SK-N-SH (cell line): ENCODE data around the gene MT2A. TPM values are rescaled to one million over a fixed set of nuclear protein-coding genes. Genes with fewer than 3 reads are reported as not detected.

Experiments
- CTCF ChIA-PET: fragments of 300-600, 350-600 bp; formaldehyde crosslinking; extraction: SDS; loops from one replicate; lab custom pipeline; 2021; lab: Yijun Ruan, JAX
- POLR2A ChIA-PET: fragments of 350-600 bp; sonication (Branson Sonifier 250); formaldehyde crosslinking; extraction: SDS; loops from one replicate; lab custom pipeline; 2020; ENCODE audit warnings: antibody characterized with exemption, inconsistent platforms; lab: Yijun Ruan, JAX
- DNase-seq: peaks from one replicate; pipeline ENCODE4 v3.0.0; 2012
- H2AFZ ChIP-seq: fragments of 200-600 bp; sonication (generic); 2 replicates; pipeline ENCODE4 v1.8.1; 2016; ENCODE audit warnings: antibody characterized with exemption, mild to moderate bottlenecking, low read depth
- H3F3A ChIP-seq: fragments of 200-600 bp; sonication (generic); replicated peaks from 2 replicates; pipeline ENCODE3; 2016; ENCODE audit warnings: antibody characterized with exemption, mild to moderate bottlenecking; ENCODE audit not compliant: insufficient read depth
- H3K27ac ChIP-seq, 2 experiments: fragments of 200-500 bp in 1 of 2; fragments of 200-600 bp in 1 of 2; sonication (Bioruptor generic) in 1 of 2; sonication (generic), shearing (Covaris generic) in 1 of 2; 2 replicates each; pipeline versions ENCODE4 v1.5.1 to v1.6.1; 2014 to 2016; ENCODE audit warnings: low read depth in 2 of 2, inconsistent platforms in 1 of 2, low read length in 1 of 2, mild to moderate bottlenecking in 1 of 2, mixed read lengths in 1 of 2
- H3K27me3 ChIP-seq: fragments of 200-600 bp; sonication (generic), shearing (Covaris generic); 2 replicates; pipeline ENCODE4 v1.6.1; 2016; ENCODE audit warnings: mixed run types; ENCODE audit not compliant: insufficient read depth
- H3K36me3 ChIP-seq, 2 experiments: fragments of 200-500 bp in 1 of 2; fragments of 200-600 bp in 1 of 2; sonication (Bioruptor generic) in 1 of 2; sonication (generic) in 1 of 2; replicated peaks in 1 of 2; 2 replicates each; pipeline versions ENCODE3 to v1.5.1; 2014 to 2016; ENCODE audit warnings: low read length in 1 of 2, mild to moderate bottlenecking in 1 of 2; ENCODE audit not compliant: insufficient read depth in 2 of 2, control insufficient read depth in 1 of 2
- H3K4me1 ChIP-seq, 2 experiments: fragments of 200-500 bp in 1 of 2; fragments of 200-600 bp in 1 of 2; sonication (Bioruptor generic) in 1 of 2; sonication (generic), shearing (Covaris generic) in 1 of 2; 2 replicates each; pipeline versions ENCODE4 v1.5.1 to v1.6.1; 2014 to 2016; ENCODE audit warnings: low read depth in 1 of 2, low read length in 1 of 2, mixed run types in 1 of 2; ENCODE audit not compliant: insufficient read depth in 2 of 2, control insufficient read depth in 1 of 2
- H3K4me2 ChIP-seq: fragments of 200-600 bp; sonication (generic), shearing (Covaris generic); 2 replicates; pipeline ENCODE4 v1.6.1; 2017; ENCODE audit warnings: mixed run types
- H3K4me3 ChIP-seq, 2 experiments: fragments of 200-500 bp in 1 of 2; fragments of 200-600 bp in 1 of 2; sonication (Bioruptor generic) in 1 of 2; sonication (generic), shearing (Covaris generic) in 1 of 2; 2 replicates each; pipeline versions ENCODE4 v1.5.1 to v1.8.1; 2014 to 2016; ENCODE audit warnings: low read depth in 2 of 2, inconsistent platforms in 1 of 2, low read length in 1 of 2, mild to moderate bottlenecking in 1 of 2, mixed read lengths in 1 of 2, moderate library complexity in 1 of 2
- H3K79me2 ChIP-seq: fragments of 200-600 bp; sonication (generic); 2 replicates; pipeline ENCODE4 v1.8.1; 2017; ENCODE audit warnings: mild to moderate bottlenecking; ENCODE audit not compliant: insufficient read depth
- H3K9ac ChIP-seq: fragments of 200-600 bp; sonication (generic); 2 replicates; pipeline ENCODE4 v1.6.1; 2017; ENCODE audit warnings: mixed run types
- H3K9me2 ChIP-seq: fragments of 200-600 bp; sonication (generic); 2 replicates; pipeline ENCODE4 v1.6.1; 2017; ENCODE audit warnings: mixed run types
- H3K9me3 ChIP-seq: fragments of 200-600 bp; sonication (generic); 2 replicates; pipeline ENCODE4 v1.6.1; 2017; ENCODE audit warnings: mixed run types, mild to moderate bottlenecking, moderate library complexity
- H4K20me1 ChIP-seq: fragments of 200-600 bp; sonication (generic); 2 replicates; pipeline ENCODE4 v1.6.1; 2017; ENCODE audit warnings: mild to moderate bottlenecking, mixed run types; ENCODE audit not compliant: insufficient read depth
- EP300 ChIP-seq, 2 experiments: IDR thresholded peaks; 2 replicates each; pipeline versions ENCODE4 v1.4.0 to v1.6.1; 2012; ENCODE audit warnings: borderline replicate concordance in 1 of 2, low read depth in 1 of 2, low read length in 1 of 2
- FOXJ3 ChIP-seq: sonication (generic); formaldehyde crosslinking; IDR thresholded peaks from 2 replicates; pipeline ENCODE4 v1.5.1; 2020; ENCODE audit warnings: mild to moderate bottlenecking, missing genetic modification reagents
- FOXM1 ChIP-seq: IDR thresholded peaks from 2 replicates; pipeline ENCODE4 v1.4.0; 2012; ENCODE audit warnings: low read depth, mild to moderate bottlenecking
- GABPA ChIP-seq: IDR thresholded peaks from 2 replicates; pipeline ENCODE4 v1.4.0; 2012; ENCODE audit warnings: low read depth, mild to moderate bottlenecking
- GATA2 ChIP-seq: sonication (generic); formaldehyde crosslinking; IDR thresholded peaks from 2 replicates; pipeline ENCODE4 v1.5.0; 2020; ENCODE audit warnings: mild to moderate bottlenecking, missing genetic modification reagents
- JUND ChIP-seq: IDR thresholded peaks from 2 replicates; pipeline ENCODE4 v1.4.0; 2012
- MEF2A ChIP-seq: IDR thresholded peaks from 2 replicates; pipeline ENCODE4 v1.4.0; 2012; ENCODE audit warnings: low read depth, borderline replicate concordance
- NRF1 ChIP-seq: IDR thresholded peaks from 2 replicates; pipeline ENCODE4 v1.6.1; 2012; ENCODE audit warnings: low read depth, mild to moderate bottlenecking, low read length
- PBX3 ChIP-seq: IDR thresholded peaks from 2 replicates; pipeline ENCODE4; 2012
- POLR2AphosphoS5 ChIP-seq: IDR thresholded peaks from 2 replicates; pipeline ENCODE4 v1.6.1; 2012; ENCODE audit warnings: low read depth, low read length
- RCOR1 ChIP-seq: fragments of 150-350 bp; IDR thresholded peaks from 2 replicates; pipeline ENCODE4 v1.6.1; 2017; ENCODE audit warnings: antibody characterized with exemption, low read length
- RFX5 ChIP-seq: IDR thresholded peaks from 2 replicates; pipeline ENCODE4 v1.6.1; 2012; ENCODE audit warnings: mild to moderate bottlenecking, improper control_type of control experiment, low read length
- SIN3A ChIP-seq: IDR thresholded peaks from 2 replicates; pipeline ENCODE4 v1.6.1; 2012; ENCODE audit warnings: low read depth, mild to moderate bottlenecking, low read length, moderate library complexity, borderline replicate concordance
- SMC3 ChIP-seq: IDR thresholded peaks from 2 replicates; pipeline ENCODE4 v1.6.1; 2012; ENCODE audit warnings: low read depth, low read length, improper control_type of control experiment
- TAF1 ChIP-seq: IDR thresholded peaks from 2 replicates; pipeline ENCODE4 v1.6.1; 2012; ENCODE audit warnings: low read depth, mild to moderate bottlenecking, low read length, moderate library complexity, borderline replicate concordance
- TEAD4 ChIP-seq: IDR thresholded peaks from 2 replicates; pipeline ENCODE4 v1.4.0; 2012; ENCODE audit warnings: mild to moderate bottlenecking, borderline replicate concordance; ENCODE audit not compliant: insufficient read depth
- YY1 ChIP-seq: IDR thresholded peaks from 2 replicates; pipeline ENCODE4 v1.4.0; 2012; ENCODE audit warnings: low read depth, mild to moderate bottlenecking
- WGBS: methylation state at CpG from one replicate; pipeline ENCODE4 v1.1.6; 2017; ENCODE audit warnings: low lambda C conversion rate; 5-methylcytosine and 5-hydroxymethylcytosine counted together
- polyA plus RNA-seq, 3 experiments: library from polyadenylated mRNA; depleted of rRNA; stranded (reverse); fragments of >200 nt; gene quantifications; 2 replicates each; pipeline ENCODE4 v1.2.3, GENCODE V29; 2012
- TF ChIP-seq, protein P1 (sequence below): fragments of 150-350 bp; IDR thresholded peaks from 2 replicates; pipeline ENCODE4 v1.6.1; 2016; ENCODE audit warnings: mild to moderate bottlenecking, low read depth, low read length
- TF ChIP-seq, protein P2 (sequence below): IDR thresholded peaks from 2 replicates; pipeline ENCODE4 v1.6.1; 2012; ENCODE audit warnings: mild to moderate bottlenecking, low read depth, low read length, moderate library complexity
- TF ChIP-seq, protein P3 (sequence below): IDR thresholded peaks from 2 replicates; pipeline ENCODE4 v1.4.0; 2012; ENCODE audit warnings: low read depth

Gene MT2A
- polyA plus RNA-seq, 1 of the 3 experiments (the other 2 are of a cell fraction), result 133 TPM

DNA sequence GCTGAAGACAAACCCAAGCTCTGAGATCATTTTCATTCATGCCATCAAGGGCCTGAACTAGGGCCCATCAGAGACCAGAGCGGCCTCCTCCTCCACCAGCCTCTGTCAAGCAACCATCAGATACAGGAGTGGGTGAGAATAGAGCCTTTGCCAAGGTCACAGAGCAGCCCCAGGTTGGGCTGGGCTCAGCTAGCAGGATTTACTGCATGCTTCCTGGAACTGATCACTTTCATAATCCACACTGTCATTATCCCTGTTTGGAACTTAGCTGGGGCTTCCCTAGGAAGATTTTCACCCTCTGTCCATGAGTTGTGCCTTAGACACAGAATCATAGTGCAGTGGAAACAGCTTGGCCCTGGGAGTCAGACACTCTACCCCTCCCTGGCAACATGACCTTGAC lies 38.4 kb upstream of the MT2A start:
- 80% methylated on average over 1 of the region's 1 CpG for WGBS
- Histone ChIP-seq H4K20me1 (no peaks in the 10 kb centered on the region), H3K36me3 (no peaks in the 10 kb centered on the region), H3F3A (no peaks in the 10 kb centered on the region), H2AFZ (no peak overlapping the region), H3K27ac (no peak overlapping the region), H3K9me2 (no peaks in the 10 kb centered on the region), H3K4me2 (no peak overlapping the region), H3K4me1 (no peaks in the 10 kb centered on the region), H3K9me3 (no peaks in the 10 kb centered on the region), H3K9ac (no peak overlapping the region), H3K27me3 (no peaks in the 10 kb centered on the region; the same call in 1 of the 2 replicates), H3K4me3 (no peak overlapping the region), H3K79me2 (no peaks in the 10 kb centered on the region)
- POLR2A ChIA-PET, result no interaction called here
- no peak for DNase-seq
- CTCF ChIA-PET, result interaction anchor here (0.8 to 1.0 kb wide), 2 partner anchors 8 to 219 kb away, joined by 3 read pairs; no protein-coding TSS in a partner anchor
- TF ChIP-seq EP300 (IDR thresholded peaks at IDR 0.05; ENCODE audit: borderline replicate concordance in 1 of 2, low read depth in 1 of 2, low read length in 1 of 2) (no peak), MEF2A (no peak), POLR2AphosphoS5 (no peak), GATA2 (CRISPR knock-in tag) (no peak), FOXJ3 (CRISPR knock-in tag) (no peak), TEAD4 (no peak), GABPA (no peak), RFX5 (no peak), FOXM1 (no peak), NRF1 (no peak), JUND (no peak), SMC3 (no peak), PBX3 (no peak), RCOR1 (no peak), TAF1 (no peak), SIN3A (no peak), YY1 (no peak)
- TF ChIP-seq, protein P1, sequence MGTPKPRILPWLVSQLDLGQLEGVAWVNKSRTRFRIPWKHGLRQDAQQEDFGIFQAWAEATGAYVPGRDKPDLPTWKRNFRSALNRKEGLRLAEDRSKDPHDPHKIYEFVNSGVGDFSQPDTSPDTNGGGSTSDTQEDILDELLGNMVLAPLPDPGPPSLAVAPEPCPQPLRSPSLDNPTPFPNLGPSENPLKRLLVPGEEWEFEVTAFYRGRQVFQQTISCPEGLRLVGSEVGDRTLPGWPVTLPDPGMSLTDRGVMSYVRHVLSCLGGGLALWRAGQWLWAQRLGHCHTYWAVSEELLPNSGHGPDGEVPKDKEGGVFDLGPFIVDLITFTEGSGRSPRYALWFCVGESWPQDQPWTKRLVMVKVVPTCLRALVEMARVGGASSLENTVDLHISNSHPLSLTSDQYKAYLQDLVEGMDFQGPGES, result no peak
- TF ChIP-seq, protein P2, sequence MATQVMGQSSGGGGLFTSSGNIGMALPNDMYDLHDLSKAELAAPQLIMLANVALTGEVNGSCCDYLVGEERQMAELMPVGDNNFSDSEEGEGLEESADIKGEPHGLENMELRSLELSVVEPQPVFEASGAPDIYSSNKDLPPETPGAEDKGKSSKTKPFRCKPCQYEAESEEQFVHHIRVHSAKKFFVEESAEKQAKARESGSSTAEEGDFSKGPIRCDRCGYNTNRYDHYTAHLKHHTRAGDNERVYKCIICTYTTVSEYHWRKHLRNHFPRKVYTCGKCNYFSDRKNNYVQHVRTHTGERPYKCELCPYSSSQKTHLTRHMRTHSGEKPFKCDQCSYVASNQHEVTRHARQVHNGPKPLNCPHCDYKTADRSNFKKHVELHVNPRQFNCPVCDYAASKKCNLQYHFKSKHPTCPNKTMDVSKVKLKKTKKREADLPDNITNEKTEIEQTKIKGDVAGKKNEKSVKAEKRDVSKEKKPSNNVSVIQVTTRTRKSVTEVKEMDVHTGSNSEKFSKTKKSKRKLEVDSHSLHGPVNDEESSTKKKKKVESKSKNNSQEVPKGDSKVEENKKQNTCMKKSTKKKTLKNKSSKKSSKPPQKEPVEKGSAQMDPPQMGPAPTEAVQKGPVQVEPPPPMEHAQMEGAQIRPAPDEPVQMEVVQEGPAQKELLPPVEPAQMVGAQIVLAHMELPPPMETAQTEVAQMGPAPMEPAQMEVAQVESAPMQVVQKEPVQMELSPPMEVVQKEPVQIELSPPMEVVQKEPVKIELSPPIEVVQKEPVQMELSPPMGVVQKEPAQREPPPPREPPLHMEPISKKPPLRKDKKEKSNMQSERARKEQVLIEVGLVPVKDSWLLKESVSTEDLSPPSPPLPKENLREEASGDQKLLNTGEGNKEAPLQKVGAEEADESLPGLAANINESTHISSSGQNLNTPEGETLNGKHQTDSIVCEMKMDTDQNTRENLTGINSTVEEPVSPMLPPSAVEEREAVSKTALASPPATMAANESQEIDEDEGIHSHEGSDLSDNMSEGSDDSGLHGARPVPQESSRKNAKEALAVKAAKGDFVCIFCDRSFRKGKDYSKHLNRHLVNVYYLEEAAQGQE, result no peak
- TF ChIP-seq, protein P3, sequence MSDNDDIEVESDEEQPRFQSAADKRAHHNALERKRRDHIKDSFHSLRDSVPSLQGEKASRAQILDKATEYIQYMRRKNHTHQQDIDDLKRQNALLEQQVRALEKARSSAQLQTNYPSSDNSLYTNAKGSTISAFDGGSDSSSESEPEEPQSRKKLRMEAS, result no peak
